HepG2 (cell line): Measurements from ENCODE around the gene MIDN.

ENCODE experiments used
- ATF7 ChIP-seq, 2 experiments: fragments of 450-650 bp in 1 of 2; sonication (generic) in 1 of 2; formaldehyde crosslinking in 1 of 2; IDR thresholded peaks; 2 replicates each; pipeline versions ENCODE4 v1.4.0 to v1.6.1; 2016 to 2020; ENCODE audit warnings: antibody characterized with exemption in 1 of 2, mild to moderate bottlenecking in 1 of 2, missing genetic modification reagents in 1 of 2
- EZH2 ChIP-seq: conservative IDR thresholded peaks from 2 replicates; pipeline ENCODE4 v1.6.1; 2012; ENCODE audit warnings: mild to moderate bottlenecking, low read depth, low read length, moderate library complexity
- HNRNPK ChIP-seq: fragments of 200-400 bp; formaldehyde crosslinking; IDR thresholded peaks from 2 replicates; pipeline ENCODE4 v1.6.1; 2018; ENCODE audit warnings: low read length, low read depth, moderate library complexity, mild to moderate bottlenecking; ENCODE audit not compliant: poor library complexity, severe bottlenecking
- POLR2A ChIP-seq, 2 experiments: IDR thresholded peaks; 2 replicates each; pipeline ENCODE4 v1.6.1; 2011; ENCODE audit warnings: low read depth in 2 of 2, low read length in 2 of 2, mild to moderate bottlenecking in 1 of 2, moderate library complexity in 1 of 2; ENCODE audit not compliant: insufficient read depth in 1 of 2
- TF ChIP-seq, protein P1 (sequence below): sonication (generic); formaldehyde crosslinking; IDR thresholded peaks from 2 replicates; pipeline ENCODE4 v1.5.0; 2020; ENCODE audit warnings: mild to moderate bottlenecking, missing genetic modification reagents, moderate library complexity
- TF ChIP-seq, protein P2 (sequence below): fragments of 450-650 bp; IDR thresholded peaks from 2 replicates; pipeline ENCODE4 v1.6.1; 2017; ENCODE audit warnings: mild to moderate bottlenecking

GRCh38 chr19:1299801-1300200 is 51.4 kb downstream of the MIDN start:
- no peak for TF ChIP-seq EZH2
- no peak for TF ChIP-seq POLR2A (IDR thresholded peaks at IDR 0.05; ENCODE audit: insufficient read depth in 1 of 2, low read depth in 2 of 2, low read length in 2 of 2)
- no peak for TF ChIP-seq HNRNPK
- TF ChIP-seq, protein P1, sequence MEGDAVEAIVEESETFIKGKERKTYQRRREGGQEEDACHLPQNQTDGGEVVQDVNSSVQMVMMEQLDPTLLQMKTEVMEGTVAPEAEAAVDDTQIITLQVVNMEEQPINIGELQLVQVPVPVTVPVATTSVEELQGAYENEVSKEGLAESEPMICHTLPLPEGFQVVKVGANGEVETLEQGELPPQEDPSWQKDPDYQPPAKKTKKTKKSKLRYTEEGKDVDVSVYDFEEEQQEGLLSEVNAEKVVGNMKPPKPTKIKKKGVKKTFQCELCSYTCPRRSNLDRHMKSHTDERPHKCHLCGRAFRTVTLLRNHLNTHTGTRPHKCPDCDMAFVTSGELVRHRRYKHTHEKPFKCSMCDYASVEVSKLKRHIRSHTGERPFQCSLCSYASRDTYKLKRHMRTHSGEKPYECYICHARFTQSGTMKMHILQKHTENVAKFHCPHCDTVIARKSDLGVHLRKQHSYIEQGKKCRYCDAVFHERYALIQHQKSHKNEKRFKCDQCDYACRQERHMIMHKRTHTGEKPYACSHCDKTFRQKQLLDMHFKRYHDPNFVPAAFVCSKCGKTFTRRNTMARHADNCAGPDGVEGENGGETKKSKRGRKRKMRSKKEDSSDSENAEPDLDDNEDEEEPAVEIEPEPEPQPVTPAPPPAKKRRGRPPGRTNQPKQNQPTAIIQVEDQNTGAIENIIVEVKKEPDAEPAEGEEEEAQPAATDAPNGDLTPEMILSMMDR (CRISPR knock-in tag): no peak
- no peak for TF ChIP-seq ATF7 (IDR thresholded peaks at IDR 0.05)
- TF ChIP-seq ATF7 (CRISPR knock-in tag; IDR thresholded peaks at IDR 0.05): no peak
- TF ChIP-seq, protein P2, sequence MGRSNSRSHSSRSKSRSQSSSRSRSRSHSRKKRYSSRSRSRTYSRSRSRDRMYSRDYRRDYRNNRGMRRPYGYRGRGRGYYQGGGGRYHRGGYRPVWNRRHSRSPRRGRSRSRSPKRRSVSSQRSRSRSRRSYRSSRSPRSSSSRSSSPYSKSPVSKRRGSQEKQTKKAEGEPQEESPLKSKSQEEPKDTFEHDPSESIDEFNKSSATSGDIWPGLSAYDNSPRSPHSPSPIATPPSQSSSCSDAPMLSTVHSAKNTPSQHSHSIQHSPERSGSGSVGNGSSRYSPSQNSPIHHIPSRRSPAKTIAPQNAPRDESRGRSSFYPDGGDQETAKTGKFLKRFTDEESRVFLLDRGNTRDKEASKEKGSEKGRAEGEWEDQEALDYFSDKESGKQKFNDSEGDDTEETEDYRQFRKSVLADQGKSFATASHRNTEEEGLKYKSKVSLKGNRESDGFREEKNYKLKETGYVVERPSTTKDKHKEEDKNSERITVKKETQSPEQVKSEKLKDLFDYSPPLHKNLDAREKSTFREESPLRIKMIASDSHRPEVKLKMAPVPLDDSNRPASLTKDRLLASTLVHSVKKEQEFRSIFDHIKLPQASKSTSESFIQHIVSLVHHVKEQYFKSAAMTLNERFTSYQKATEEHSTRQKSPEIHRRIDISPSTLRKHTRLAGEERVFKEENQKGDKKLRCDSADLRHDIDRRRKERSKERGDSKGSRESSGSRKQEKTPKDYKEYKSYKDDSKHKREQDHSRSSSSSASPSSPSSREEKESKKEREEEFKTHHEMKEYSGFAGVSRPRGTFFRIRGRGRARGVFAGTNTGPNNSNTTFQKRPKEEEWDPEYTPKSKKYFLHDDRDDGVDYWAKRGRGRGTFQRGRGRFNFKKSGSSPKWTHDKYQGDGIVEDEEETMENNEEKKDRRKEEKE: no peak
